IMR-90 (cell line): ENCODE measurements around the gene IRS4. TPM values are rescaled to one million over a fixed set of nuclear protein-coding genes. Genes with fewer than 3 reads are reported as not detected.
A peak's percentile ranks its signal among the peaks of the same experiment; 100 is the strongest.

Experiments
- ATAC-seq: fragments of 200-7000 bp; cut with Tn5 transposase; 2 replicates; pipeline ENCODE4 v1.9.1; 2020; ENCODE audit warnings: low read depth, mild to moderate bottlenecking, moderate library complexity
- BruUV-seq: library from RNA; stranded (reverse); fragments of 400-500 nt; replicated peaks from 2 replicates; lab custom pipeline; 2021; lab: Mats Ljungman, UMichigan
- CTCF ChIA-PET: fragments of 300-600 bp; formaldehyde crosslinking; extraction: SDS; loops from one replicate; lab custom pipeline; 2021; ENCODE audit warnings: antibody characterized with exemption; lab: Yijun Ruan, JAX
- POLR2A ChIA-PET: fragments of 300-600 bp; sonication (Branson Sonifier 250); formaldehyde crosslinking; loops from one replicate; lab custom pipeline; 2022; ENCODE audit warnings: antibody characterized with exemption; ENCODE audit not compliant: unreplicated experiment; lab: Charles Lee
- DNase-seq: peaks from one replicate; pipeline ENCODE4 v3.0.0; 2013
- H2AFZ ChIP-seq: replicated peaks from 2 replicates; pipeline ENCODE3; 2013; ENCODE audit warnings: low read length, mild to moderate bottlenecking; ENCODE audit not compliant: poor library complexity
- H2AK5ac ChIP-seq: 2 replicates; pipeline ENCODE4 v1.6.1; 2013; ENCODE audit warnings: low read depth, low read length, inconsistent platforms
- H2AK9ac ChIP-seq: replicated peaks from 2 replicates; pipeline ENCODE3; 2013; ENCODE audit warnings: mild to moderate bottlenecking, low read depth, low read length, moderate library complexity; ENCODE audit not compliant: poor library complexity
- H2BK120ac ChIP-seq: 2 replicates; pipeline ENCODE4 v1.6.1; 2013; ENCODE audit warnings: low read depth, low read length, inconsistent platforms
- H2BK15ac ChIP-seq: 3 replicates; pipeline ENCODE4 v1.6.1; 2013; ENCODE audit warnings: low read depth, low read length, inconsistent platforms
- H2BK20ac ChIP-seq: 2 replicates; pipeline ENCODE4 v1.6.1; 2013; ENCODE audit warnings: low read depth, mild to moderate bottlenecking, inconsistent platforms, low read length, moderate library complexity
- H2BK5ac ChIP-seq: 2 replicates; pipeline ENCODE4 v1.6.1; 2013; ENCODE audit warnings: mild to moderate bottlenecking, low read depth, low read length, inconsistent platforms; ENCODE audit not compliant: poor library complexity, severe bottlenecking
- H3K14ac ChIP-seq: replicated peaks from 2 replicates; pipeline ENCODE4 v1.6.1; 2013; ENCODE audit warnings: low read depth, low read length, inconsistent platforms
- H3K18ac ChIP-seq: 2 replicates; pipeline ENCODE4 v1.6.1; 2013; ENCODE audit warnings: low read depth, low read length, control low read depth
- H3K23ac ChIP-seq: 2 replicates; pipeline ENCODE4 v1.6.1; 2013; ENCODE audit warnings: low read depth, low read length, inconsistent platforms
- H3K27ac ChIP-seq: 2 replicates; pipeline ENCODE4 v1.5.1; 2013; ENCODE audit warnings: mild to moderate bottlenecking, control low read depth, low read length; ENCODE audit not compliant: insufficient read depth
- H3K27me3 ChIP-seq: 2 replicates; pipeline ENCODE4 v1.6.1; 2013; ENCODE audit warnings: low read length; ENCODE audit not compliant: control insufficient read depth, insufficient read depth
- H3K36me3 ChIP-seq: 2 replicates; pipeline ENCODE4 v1.6.1; 2013; ENCODE audit warnings: low read length, mixed read lengths; ENCODE audit not compliant: control insufficient read depth, insufficient read depth
- H3K4ac ChIP-seq: 2 replicates; pipeline ENCODE4 v1.6.1; 2013; ENCODE audit warnings: low read depth, low read length, inconsistent platforms
- H3K4me1 ChIP-seq: 2 replicates; pipeline ENCODE4 v1.6.1; 2013; ENCODE audit warnings: low read length, mixed read lengths; ENCODE audit not compliant: control insufficient read depth, insufficient read depth
- H3K4me2 ChIP-seq: 2 replicates; pipeline ENCODE4 v1.6.1; 2013; ENCODE audit warnings: low read depth, mild to moderate bottlenecking, control low read depth, low read length, moderate library complexity
- H3K4me3 ChIP-seq: 2 replicates; pipeline ENCODE4 v1.5.1; 2013; ENCODE audit warnings: low read depth, mild to moderate bottlenecking, control low read depth, low read length, moderate library complexity; ENCODE audit not compliant: insufficient read depth
- H3K56ac ChIP-seq: 2 replicates; pipeline ENCODE4 v1.6.1; 2013; ENCODE audit warnings: low read length, inconsistent platforms; ENCODE audit not compliant: insufficient read depth; ENCODE audit errors: extremely low read depth
- H3K79me1 ChIP-seq, 2 experiments: 2 replicates each; pipeline ENCODE4 v1.6.1; 2013; ENCODE audit warnings: low read length in 2 of 2, inconsistent platforms in 1 of 2, low read depth in 1 of 2
- H3K9ac ChIP-seq: 2 replicates; pipeline ENCODE4 v1.6.1; 2013; ENCODE audit warnings: low read depth, low read length, control low read depth
- H3K9me1 ChIP-seq: 2 replicates; pipeline ENCODE4 v1.6.1; 2013; ENCODE audit warnings: low read length, inconsistent platforms; ENCODE audit not compliant: insufficient read depth
- H3K9me3 ChIP-seq: 2 replicates; pipeline ENCODE4 v1.6.1; 2013; ENCODE audit warnings: low read length; ENCODE audit not compliant: control insufficient read depth, insufficient read depth
- H4K20me1 ChIP-seq: 2 replicates; pipeline ENCODE4 v1.6.1; 2013; ENCODE audit warnings: low read length, inconsistent platforms; ENCODE audit not compliant: insufficient read depth
- H4K5ac ChIP-seq: 2 replicates; pipeline ENCODE4 v1.6.1; 2013; ENCODE audit warnings: mild to moderate bottlenecking, low read depth, low read length, control low read depth
- H4K8ac ChIP-seq, 2 experiments: 2 replicates each; pipeline ENCODE4 v1.6.1; 2013; ENCODE audit warnings: low read depth in 2 of 2, low read length in 2 of 2, control low read depth in 1 of 2, inconsistent platforms in 1 of 2
- H4K91ac ChIP-seq: 2 replicates; pipeline ENCODE4 v1.6.1; 2013; ENCODE audit warnings: low read depth, low read length, inconsistent platforms; ENCODE audit not compliant: insufficient read depth
- BHLHE40 ChIP-seq: fragments of 150-350 bp; IDR thresholded peaks from 2 replicates; pipeline ENCODE4 v1.6.1; 2016; ENCODE audit warnings: mild to moderate bottlenecking, low read depth, low read length
- CTCF ChIP-seq: conservative IDR thresholded peaks from 2 replicates; pipeline ENCODE4 v1.5.1; 2012; ENCODE audit warnings: mild to moderate bottlenecking, low read depth, low read length, improper control_type of control experiment
- MAZ ChIP-seq: IDR thresholded peaks from 2 replicates; pipeline ENCODE4 v1.6.1; 2012; ENCODE audit warnings: low read depth, mild to moderate bottlenecking, low read length, improper control_type of control experiment, moderate library complexity, borderline replicate concordance
- RAD21 ChIP-seq: IDR thresholded peaks from 2 replicates; pipeline ENCODE4 v1.6.1; 2012; ENCODE audit warnings: low read length, improper control_type of control experiment
- WGBS, 2 experiments: methylation state at CpG; one replicate each; pipeline versions ENCODE4 v1.1.5 to v1.1.7; 2013; ENCODE audit warnings: missing lambda C conversion rate in 2 of 2; ENCODE audit not compliant: insufficient read length in 1 of 2; ENCODE audit errors: extremely low coverage in 2 of 2; 5-methylcytosine and 5-hydroxymethylcytosine counted together
- dilution Hi-C: fragments of 300-500 bp; cut with HindIII; formaldehyde crosslinking; loops from one replicate; pipeline ENCODE4 v1.14.3; 2018; ENCODE audit warnings: low sequenced_read_pairs; ENCODE audit not compliant: unreplicated experiment
- in situ Hi-C: fragments of 300-500 bp; cut with MboI; formaldehyde crosslinking; loops from 3 replicates; pipeline ENCODE4 v1.14.3; 2019; ENCODE audit warnings: low sequenced_read_pairs, inconsistent platforms, mixed read lengths
- intact Hi-C: fragments of 100-400 bp; cut with micrococcal nuclease; formaldehyde crosslinking; loops from 2 replicates; pipeline ENCODE4 v1.10.0; 2022
- polyA plus RNA-seq, 3 experiments: library from polyadenylated mRNA; depleted of rRNA; stranded (reverse); fragments of >200 nt; gene quantifications; 2 replicates each; pipeline ENCODE4 v1.2.3, GENCODE V29; 2012; ENCODE audit warnings: low replicate concordance in 1 of 3
- total RNA-seq: library from RNA; depleted of rRNA; stranded (reverse); fragments of >200 nt; gene quantifications from 2 replicates; pipeline ENCODE4 v1.2.3, GENCODE V29; 2012

Gene IRS4
- total and polyA plus RNA-seq, 2 of the 4 experiments (the other 2 are of a cell fraction) = 0.02 TPM; not detected in 1

GRCh38 chrX:108699368-108699767 lies 37.0 kb downstream of the IRS4 start:
- H4K20me1 ChIP-seq = no peaks in the 10 kb centered on the region
- TF ChIP-seq MAZ (no peak), RAD21 (peak; percentile 28; the same call in 1 of the 2 replicates), BHLHE40 (no peak), CTCF (0 out of 2 replicates have a peak, but pooled peaks have one; percentile 26)
- no TSS peak for BruUV-seq
- H3K79me1 ChIP-seq = no peaks in the 10 kb centered on the region
- no peak overlapping the region for H2BK5ac ChIP-seq
- DNase-seq = peak; percentile 14
- no peak overlapping the region for H3K23ac ChIP-seq
- dilution Hi-C loops (no loop called here), in situ Hi-C loops (no loop called here), intact Hi-C loops (loop anchor here (5.0 kb wide), 1 partner anchor 778 kb away; no protein-coding TSS in a partner anchor)
- no peak overlapping the region for H3K4ac ChIP-seq
- no peak overlapping the region for H4K8ac ChIP-seq
- no peak overlapping the region for H2BK20ac ChIP-seq
- H3K4me1 ChIP-seq = no peaks in the 10 kb centered on the region
- no peak overlapping the region for H3K9ac ChIP-seq
- no peak overlapping the region for H3K56ac ChIP-seq
- no peak overlapping the region for H4K91ac ChIP-seq
- no peak overlapping the region for H2BK120ac ChIP-seq
- H3K9me1 ChIP-seq = no peaks in the 10 kb centered on the region
- H2AFZ ChIP-seq = no peak overlapping the region
- no peak overlapping the region for H4K5ac ChIP-seq
- ChIA-PET CTCF (interaction anchor here (1.3 kb wide), 1 partner anchor 18 kb away, joined by 3 read pairs; no protein-coding TSS in a partner anchor), POLR2A (no interaction called here)
- no peak overlapping the region for H3K27ac ChIP-seq
- H2BK15ac ChIP-seq = no peak overlapping the region
- peaks cover 2% of the 10 kb centered on the region; the same call in 1 of the 2 replicates for H3K36me3 ChIP-seq
- no peak overlapping the region for H3K4me2 ChIP-seq
- no peak overlapping the region for H2AK5ac ChIP-seq
- H2AK9ac ChIP-seq = no peak overlapping the region
- WGBS, 2 experiments = no CpG with 5 or more reads among the region's 1 CpG
- ATAC-seq = no peak
- no peak overlapping the region for H3K18ac ChIP-seq
- H3K14ac ChIP-seq = no peak overlapping the region
- H3K9me3 ChIP-seq = no peaks in the 10 kb centered on the region
- H3K4me3 ChIP-seq = no peak overlapping the region
- H3K27me3 ChIP-seq = no peaks in the 10 kb centered on the region; the same call in 1 of the 2 replicates
